MG63 (cell line): ENCODE measurements around the gene NAALADL2. TPM values are rescaled to one million over a fixed set of nuclear protein-coding genes. Genes with fewer than 3 reads are reported as not detected.
A peak's percentile ranks its signal among the peaks of the same experiment; 100 is the strongest.
"Not testable (repeated sequence)": the region's sequence is repeated elsewhere in the genome, so short reads cannot be mapped to it uniquely, and the experiment has no call there.

ENCODE experiments used
- DNase-seq: peaks from one replicate; pipeline ENCODE4 v3.0.0-alpha.2; 2020
- H3K27me3 ChIP-seq: fragments of 250-450 bp; sonication (Bioruptor Pico); 2 replicates; pipeline ENCODE4 v1.5.1; 2020; ENCODE audit warnings: mild to moderate bottlenecking, moderate library complexity
- H3K36me3 ChIP-seq: fragments of 250-450 bp; sonication (Bioruptor Pico); 2 replicates; pipeline ENCODE4 v1.5.1; 2020; ENCODE audit warnings: mild to moderate bottlenecking, moderate library complexity
- H3K4me3 ChIP-seq: fragments of 250-450 bp; sonication (Bioruptor Pico); 2 replicates; pipeline ENCODE4 v1.5.1; 2020; ENCODE audit warnings: mild to moderate bottlenecking, moderate library complexity
- H3K9me3 ChIP-seq: fragments of 250-450 bp; sonication (Bioruptor Pico); 2 replicates; pipeline ENCODE4 v1.5.1; 2020; ENCODE audit warnings: mild to moderate bottlenecking, moderate library complexity
- total RNA-seq: library from RNA; depleted of rRNA; stranded (reverse); fragments of >200 nt; shearing (Covaris generic); gene quantifications from 2 replicates; pipeline ENCODE4 v1.2.3, GENCODE V29; 2014; ENCODE audit warnings: low replicate concordance

The NAALADL2 gene
- total RNA-seq, 1 experiment from 2014 or later, result 1.6 TPM

DNA sequence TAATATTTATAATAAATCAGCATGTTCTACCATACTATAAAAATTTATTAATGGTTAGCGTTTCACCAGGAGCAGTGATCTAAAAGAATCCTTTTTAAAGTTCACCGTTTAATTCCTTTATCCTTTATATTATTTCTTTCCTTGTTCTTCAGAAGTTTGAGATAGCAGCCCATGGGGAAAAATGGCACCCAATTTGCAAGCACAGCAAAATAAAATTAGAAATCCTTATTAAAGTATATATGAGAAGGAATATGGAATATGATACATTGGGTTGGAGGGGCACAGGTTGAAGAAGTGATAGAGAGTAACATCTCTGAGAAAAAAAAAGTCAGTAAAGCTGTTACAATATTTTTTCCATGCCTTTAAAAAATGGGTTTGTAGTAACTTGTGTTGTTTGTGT lies 892.0 kb downstream of the NAALADL2 start:
- DNase-seq, result no peak
- Histone ChIP-seq H3K9me3 (no peaks in the 10 kb centered on the region), H3K36me3 (no peaks in the 10 kb centered on the region), H3K27me3 (no peaks in the 10 kb centered on the region), H3K4me3 (no peak overlapping the region)

- no peaks in the 10 kb centered on the region for H3K27me3 ChIP-seq
- DNase-seq, result no peak
- H3K9me3 ChIP-seq, result no peaks in the 10 kb centered on the region
- H3K36me3 ChIP-seq, result no peaks in the 10 kb centered on the region
- no peak overlapping the region for H3K4me3 ChIP-seq
Measured at GRCh38 chr3:175763948-175764347, 904.8 kb downstream of the NAALADL2 start.

GRCh38 chr3:175764722-175765121 lies 905.6 kb downstream of the NAALADL2 start:
- H3K9me3 ChIP-seq, result no peaks in the 10 kb centered on the region
- DNase-seq, result no peak
- H3K4me3 ChIP-seq, result no peak overlapping the region
- H3K36me3 ChIP-seq, result no peaks in the 10 kb centered on the region
- no peaks in the 10 kb centered on the region for H3K27me3 ChIP-seq

DNA sequence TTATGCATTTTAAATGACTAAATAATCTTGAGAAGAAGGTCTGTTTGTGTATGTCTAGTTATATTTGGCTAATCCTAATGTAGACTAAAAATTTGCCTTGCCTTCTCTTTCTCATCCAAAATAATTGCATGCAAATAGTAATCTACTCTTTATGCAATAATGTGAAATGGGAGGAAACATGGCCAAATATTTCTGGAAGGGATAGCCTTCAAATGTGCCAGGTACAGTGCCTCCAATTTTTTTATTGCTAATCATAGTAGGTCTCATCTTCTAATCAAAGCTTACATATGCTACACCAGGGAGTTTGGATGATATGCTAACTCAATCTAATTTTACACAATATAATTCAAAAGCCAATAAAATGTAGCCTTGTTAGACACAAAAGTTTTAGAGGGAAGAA lies 911.3 kb downstream of the NAALADL2 start:
- Histone ChIP-seq H3K36me3 (no peaks in the 10 kb centered on the region), H3K9me3 (no peaks in the 10 kb centered on the region), H3K4me3 (no peak overlapping the region), H3K27me3 (no peaks in the 10 kb centered on the region)
- DNase-seq, result no peak

- Histone ChIP-seq H3K4me3 (no peak overlapping the region), H3K27me3 (no peaks in the 10 kb centered on the region), H3K9me3 (no peaks in the 10 kb centered on the region), H3K36me3 (no peaks in the 10 kb centered on the region)
- DNase-seq, result no peak
Measured at GRCh38 chr3:175777495-175777894, 918.4 kb downstream of the NAALADL2 start.

GRCh38 chr3:175777965-175778364 lies 918.8 kb downstream of the NAALADL2 start:
- no peaks in the 10 kb centered on the region for H3K9me3 ChIP-seq
- DNase-seq, result no peak
- no peak overlapping the region for H3K4me3 ChIP-seq
- H3K27me3 ChIP-seq, result no peaks in the 10 kb centered on the region
- H3K36me3 ChIP-seq, result no peaks in the 10 kb centered on the region

- H3K9me3 ChIP-seq, result no peaks in the 10 kb centered on the region
- H3K4me3 ChIP-seq, result no peak overlapping the region
- DNase-seq, result no peak
- H3K36me3 ChIP-seq, result no peaks in the 10 kb centered on the region
- no peaks in the 10 kb centered on the region for H3K27me3 ChIP-seq
Measured at GRCh38 chr3:175778994-175779393, 919.9 kb downstream of the NAALADL2 start.

DNA sequence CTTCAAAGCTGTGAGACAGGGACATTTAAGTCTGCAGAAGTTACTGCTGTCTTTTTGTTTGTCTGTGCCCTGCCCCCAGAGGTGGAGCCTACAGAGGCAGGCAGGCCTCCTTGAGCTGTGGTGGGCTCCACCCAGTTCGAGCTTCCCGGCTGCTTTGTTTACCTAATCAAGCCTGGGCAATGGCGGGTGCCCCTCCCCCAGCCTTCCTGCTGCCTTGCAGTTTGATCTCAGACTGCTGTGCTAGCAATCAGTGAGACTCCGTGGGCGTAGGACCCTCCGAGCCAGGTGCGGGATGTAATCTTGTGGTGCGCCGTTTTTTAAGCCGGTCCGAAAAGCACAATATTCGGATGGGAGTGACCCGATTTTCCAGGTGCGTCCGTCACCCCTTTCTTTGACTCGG lies 928.0 kb downstream of the NAALADL2 start:
- DNase-seq, H3K9me3 ChIP-seq, H3K36me3 ChIP-seq, H3K4me3 ChIP-seq, H3K27me3 ChIP-seq: not testable (repeated sequence)

- no peaks in the 10 kb centered on the region for H3K36me3 ChIP-seq
- DNase-seq, result no peak
- H3K4me3 ChIP-seq, result no peak overlapping the region
- no peaks in the 10 kb centered on the region for H3K27me3 ChIP-seq
- H3K9me3 ChIP-seq, result no peaks in the 10 kb centered on the region
Measured at GRCh38 chr3:175792245-175792644, 933.1 kb downstream of the NAALADL2 start.

DNA sequence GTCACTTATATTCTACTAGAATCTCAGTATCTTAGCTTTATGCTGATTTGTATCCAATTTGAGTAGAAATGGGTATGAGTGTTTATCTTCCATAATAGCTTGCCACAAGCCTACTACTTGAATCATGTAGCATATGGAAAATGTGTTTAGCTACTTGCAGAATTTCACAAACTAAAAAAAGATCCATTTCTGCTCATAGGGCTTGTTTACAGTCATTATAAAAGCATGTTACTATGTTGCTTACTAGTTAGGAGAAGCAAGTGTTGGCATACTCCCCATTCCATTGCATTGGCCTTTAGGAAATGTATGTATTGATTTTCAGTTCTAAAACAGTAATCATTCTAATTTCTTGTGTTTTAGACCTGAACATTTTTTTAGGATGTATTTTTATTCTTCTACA lies 939.2 kb downstream of the NAALADL2 start:
- Histone ChIP-seq H3K27me3 (0 out of 2 replicates have a peak, but pooled peaks cover 2% of the 10 kb centered on the region), H3K9me3 (no peaks in the 10 kb centered on the region), H3K36me3 (no peaks in the 10 kb centered on the region), H3K4me3 (no peak overlapping the region)
- DNase-seq, result no peak

- 0 out of 2 replicates have a peak, but pooled peaks cover 2% of the 10 kb centered on the region for H3K27me3 ChIP-seq
- H3K9me3 ChIP-seq, result no peaks in the 10 kb centered on the region
- DNase-seq, result no peak
- H3K4me3 ChIP-seq, result no peak overlapping the region
- no peaks in the 10 kb centered on the region for H3K36me3 ChIP-seq
Measured at GRCh38 chr3:175805825-175806224, 946.7 kb downstream of the NAALADL2 start.

DNA sequence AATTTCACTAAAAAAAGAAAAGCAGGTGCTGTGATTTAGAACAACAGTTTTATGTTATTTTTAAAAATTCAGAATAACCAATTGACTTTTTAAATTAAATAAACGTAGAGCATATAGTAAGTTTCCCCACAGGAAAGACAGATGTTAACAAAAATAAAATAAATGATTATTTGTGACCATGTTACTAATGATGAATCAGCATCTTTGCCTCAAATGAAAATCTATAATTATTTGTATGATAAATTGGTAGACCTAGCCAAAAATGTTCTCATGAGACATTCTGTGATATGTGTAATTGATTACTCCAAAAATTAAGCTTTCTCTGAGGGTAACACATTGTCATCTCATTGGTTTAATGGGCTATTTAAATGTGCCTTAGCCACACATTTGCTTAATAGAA lies 948.0 kb downstream of the NAALADL2 start:
- Histone ChIP-seq H3K9me3 (no peaks in the 10 kb centered on the region), H3K36me3 (no peaks in the 10 kb centered on the region), H3K4me3 (no peak overlapping the region), H3K27me3 (no peaks in the 10 kb centered on the region)
- DNase-seq, result no peak

DNA sequence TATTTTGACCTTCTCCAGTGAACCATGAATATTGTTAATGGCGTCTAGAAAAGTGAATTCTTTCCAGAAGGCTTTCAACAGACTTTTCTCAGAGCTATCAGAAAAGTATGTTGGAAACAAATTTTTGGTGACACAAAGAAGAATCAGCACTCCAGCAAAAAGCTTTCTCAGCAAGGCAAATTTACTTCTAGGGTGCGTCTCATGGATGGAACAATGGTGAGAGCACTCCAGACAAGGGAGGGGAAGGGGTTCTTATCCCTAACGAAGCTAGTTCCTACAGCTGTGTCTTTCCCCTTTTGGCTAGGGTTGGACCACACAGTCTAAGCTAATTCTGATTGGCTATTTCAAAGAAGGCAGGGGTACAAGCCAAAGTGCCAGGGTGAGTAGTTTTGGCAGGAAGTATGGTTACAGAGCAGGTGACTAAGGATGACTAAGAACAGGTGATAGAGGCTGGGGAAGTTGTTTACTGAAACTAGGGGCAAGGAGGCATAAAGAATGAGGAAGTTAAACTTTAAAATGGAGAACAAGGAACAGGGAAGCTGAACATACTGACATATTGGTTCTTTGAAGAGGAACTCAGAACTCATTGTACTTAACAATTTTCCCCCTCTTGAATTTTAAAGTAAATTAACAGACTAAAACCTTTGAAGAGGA lies 959.8 kb downstream of the NAALADL2 start:
- no peak overlapping the region for H3K4me3 ChIP-seq
- no peaks in the 10 kb centered on the region for H3K27me3 ChIP-seq
- H3K9me3 ChIP-seq, result peaks cover 18% of the 10 kb centered on the region
- DNase-seq, result no peak
- no peaks in the 10 kb centered on the region for H3K36me3 ChIP-seq

DNA sequence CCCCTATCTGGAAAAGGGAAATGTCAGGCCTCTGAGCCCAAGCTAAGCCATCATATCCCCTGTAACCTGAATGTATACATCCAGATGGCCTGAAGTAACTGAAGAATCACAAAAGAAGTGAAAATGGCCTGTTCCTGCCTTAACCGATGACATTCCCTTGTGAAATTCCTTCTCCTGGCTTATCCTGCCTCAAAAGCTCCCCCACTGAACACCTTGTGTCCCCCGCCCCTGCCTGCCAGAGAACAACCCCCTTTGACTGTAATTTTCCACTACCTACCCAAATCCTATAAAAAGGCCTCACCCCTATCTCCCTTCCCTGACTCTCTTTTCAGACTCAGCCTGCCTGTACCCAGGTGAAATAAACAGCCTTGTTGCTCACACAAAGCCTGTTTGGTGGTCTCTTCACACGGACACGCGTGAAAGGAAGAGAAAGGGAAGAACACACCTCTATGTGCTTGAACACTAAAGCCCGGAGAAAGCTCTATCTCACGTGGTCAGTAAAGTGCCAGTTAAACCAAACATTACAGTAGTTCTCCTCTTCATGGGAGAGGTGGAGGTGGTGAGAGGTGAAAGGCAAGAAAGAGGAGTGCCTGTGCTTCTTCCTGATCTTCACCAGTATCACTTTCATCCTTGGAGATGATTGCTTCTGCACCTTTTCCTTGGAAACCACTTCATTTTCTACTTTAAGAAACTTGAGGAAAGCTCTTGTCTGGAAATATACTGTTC lies 963.8 kb downstream of the NAALADL2 start:
- not testable (repeated sequence) for H3K27me3 ChIP-seq, H3K4me3 ChIP-seq, H3K36me3 ChIP-seq, DNase-seq
- H3K9me3 ChIP-seq, result peaks cover 12% of the 10 kb centered on the region

DNA sequence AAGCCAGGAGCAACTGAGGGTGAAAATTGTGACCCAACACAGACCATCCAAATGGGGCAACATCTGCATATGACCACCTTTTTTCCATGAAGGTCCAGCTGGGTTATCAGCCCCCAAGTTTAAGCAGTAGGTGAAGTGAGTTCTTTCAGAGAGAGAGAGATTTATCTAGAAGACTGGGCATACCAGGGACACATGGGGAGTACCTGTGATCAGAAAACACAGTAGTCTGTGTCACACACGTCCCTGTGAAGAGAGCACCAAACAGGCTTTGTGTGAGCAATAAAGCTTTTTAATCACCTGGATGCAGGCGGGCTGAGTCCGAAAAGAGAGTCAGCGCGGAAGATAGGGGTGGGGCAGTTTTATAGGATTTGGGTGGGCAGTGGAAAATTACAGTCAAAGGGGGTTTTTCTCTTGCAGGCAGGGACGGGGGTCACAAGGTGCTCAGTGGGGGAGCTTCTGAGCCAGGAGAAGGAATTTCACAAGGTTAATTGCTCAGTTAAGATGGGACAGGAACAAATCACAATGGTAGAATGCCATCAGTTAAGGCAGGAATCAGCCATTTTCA lies 966.0 kb downstream of the NAALADL2 start:
- H3K27me3 ChIP-seq, DNase-seq, H3K9me3 ChIP-seq, H3K36me3 ChIP-seq, H3K4me3 ChIP-seq: not testable (repeated sequence)

DNA sequence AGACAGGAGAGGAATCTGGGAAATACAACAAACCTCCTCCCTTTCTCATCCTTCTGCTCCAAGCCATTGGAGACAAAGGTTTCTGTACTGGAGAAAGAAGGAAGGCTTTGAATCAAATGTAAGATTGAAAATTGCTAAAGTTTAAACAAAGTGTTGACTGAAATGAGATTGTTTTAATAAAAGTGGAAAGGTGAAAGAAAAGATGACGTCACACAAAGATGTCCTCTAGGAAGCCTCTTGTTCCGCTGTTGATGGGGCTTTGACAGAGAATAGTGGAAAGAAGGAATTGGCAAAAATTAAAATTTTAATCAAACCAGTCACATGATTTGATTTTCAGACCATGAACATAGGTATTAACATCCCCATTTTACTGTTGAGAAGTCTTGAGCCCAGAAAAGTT lies 967.6 kb downstream of the NAALADL2 start:
- DNase-seq, result no peak
- H3K36me3 ChIP-seq, result no peaks in the 10 kb centered on the region
- no peak overlapping the region for H3K4me3 ChIP-seq
- no peaks in the 10 kb centered on the region for H3K27me3 ChIP-seq
- H3K9me3 ChIP-seq, result no peaks in the 10 kb centered on the region

- H3K27me3 ChIP-seq, H3K36me3 ChIP-seq, H3K4me3 ChIP-seq, H3K9me3 ChIP-seq: not testable (repeated sequence)
- peak; percentile 20 for DNase-seq
Measured at GRCh38 chr3:175829809-175830208, 970.7 kb downstream of the NAALADL2 start.

DNA sequence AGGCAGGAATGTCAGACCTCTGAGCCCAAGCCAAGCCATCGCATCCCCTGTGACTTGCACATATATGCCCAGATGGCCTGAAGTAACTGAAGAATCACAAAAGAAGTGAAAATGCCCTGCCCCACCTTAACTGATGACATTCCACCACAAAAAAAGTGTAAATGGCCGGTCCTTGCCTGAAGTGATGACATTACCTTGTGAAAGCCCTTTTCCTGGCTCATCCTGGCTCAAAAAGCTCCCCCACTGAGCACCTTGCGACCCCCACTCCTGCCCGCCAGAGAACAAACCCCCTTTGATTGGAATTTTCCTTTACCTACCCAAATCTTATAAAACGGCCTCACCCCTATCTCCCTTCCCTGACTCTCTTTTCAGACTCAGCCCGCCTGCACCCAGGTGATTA lies 976.6 kb downstream of the NAALADL2 start:
- H3K36me3 ChIP-seq, H3K27me3 ChIP-seq, DNase-seq, H3K9me3 ChIP-seq, H3K4me3 ChIP-seq: not testable (repeated sequence)
